Iris pigment epithelial cell (primary cell): ENCODE results near the gene ZNF816.
"Not testable (repeated sequence)": the region's sequence is repeated elsewhere in the genome, so short reads cannot be mapped to it uniquely, and the experiment has no call there.

Source experiments
- DNase-seq: peaks from one replicate; pipeline ENCODE4 v3.0.0-alpha.2; 2011; ENCODE audit warnings: low read depth

ZNF816 gene

GRCh38 chr19:52962394-52963246 lies at the start of gene ZNF816:
Gene ZNF816 (minus strand): TSS chr19:52962881. CDS start chr19:52956089, 6,792 bp downstream.
- peak; percentile 96 for DNase-seq

GRCh38 chr19:53012006-53012405 lies 49.3 kb upstream of the ZNF816 start:
- no peak for DNase-seq

- DNase-seq = no peak
These were observed 47.8 kb upstream of the ZNF816 start for GRCh38 chr19:53010494-53010893.

GRCh38 chr19:53008061-53008778 lies 45.5 kb upstream of the ZNF816 start:
- DNase-seq = no peak

GRCh38 chr19:53007606-53008005 lies 44.9 kb upstream of the ZNF816 start:
- DNase-seq = no peak

GRCh38 chr19:53007200-53007599 lies 44.5 kb upstream of the ZNF816 start:
- no peak for DNase-seq

- no peak for DNase-seq
These were observed 41.6 kb upstream of the ZNF816 start for GRCh38 chr19:53004242-53004641.

GRCh38 chr19:53002479-53002878 lies 39.8 kb upstream of the ZNF816 start:
- DNase-seq = peak; percentile 10

- DNase-seq = no peak
These were observed 35.3 kb upstream of the ZNF816 start for GRCh38 chr19:52997975-52998374.

- DNase-seq = no peak
These were observed 33.0 kb upstream of the ZNF816 start for GRCh38 chr19:52995711-52996110.

GRCh38 chr19:52993342-52994178 lies 30.9 kb upstream of the ZNF816 start:
- peak; percentile 79 for DNase-seq

GRCh38 chr19:52992109-52993004 lies 29.7 kb upstream of the ZNF816 start:
- DNase-seq = peak; percentile 4

GRCh38 chr19:52991484-52991883 lies 28.8 kb upstream of the ZNF816 start:
- DNase-seq = peak; percentile 51

GRCh38 chr19:52990759-52991418 lies 28.2 kb upstream of the ZNF816 start:
- peak; percentile 26 for DNase-seq

- DNase-seq = no peak
These were observed 25.8 kb upstream of the ZNF816 start for GRCh38 chr19:52988506-52988905.

GRCh38 chr19:52987221-52987620 lies 24.5 kb upstream of the ZNF816 start:
- no peak for DNase-seq

GRCh38 chr19:52983167-52983566 lies 20.5 kb upstream of the ZNF816 start:
- not testable (repeated sequence) for DNase-seq

- DNase-seq = no peak
These were observed 18.6 kb upstream of the ZNF816 start for GRCh38 chr19:52981329-52981728.

- DNase-seq = no peak
These were observed 5.1 kb upstream of the ZNF816 start for GRCh38 chr19:52967772-52968171.

GRCh38 chr19:52963247-52963618 lies 552 bp upstream of the ZNF816 start:
- no peak for DNase-seq

- peak; percentile 3 for DNase-seq
These were observed 700 bp downstream of the ZNF816 start for GRCh38 chr19:52961981-52962380.
